Erythroblast (primary cell): Measurements from ENCODE around the gene NUDT5.
"Not testable (repeated sequence)": the region's sequence is repeated elsewhere in the genome, so short reads cannot be mapped to it uniquely, and the experiment has no call there.

Experiments
- GATA1 ChIP-seq: IDR thresholded peaks from 2 replicates; pipeline ENCODE4 v1.6.1; 2011; ENCODE audit warnings: low read depth, mild to moderate bottlenecking, control low read depth, low read length, moderate library complexity
- POLR2A ChIP-seq: IDR thresholded peaks from 2 replicates; pipeline ENCODE4 v1.6.1; 2011; ENCODE audit warnings: mild to moderate bottlenecking, low read length

GRCh38 chr10:12171512-12171911 lies 24.2 kb downstream of the NUDT5 start:
- TF ChIP-seq POLR2A, GATA1: not testable (repeated sequence)
